ENCODE results near the gene TTC32.

The TTC32 gene

GRCh38 chr2:19848029-19848750 lies 53.6 kb downstream of the TTC32 start:
- no peak for DNase-seq

- no peak for DNase-seq
Observed at GRCh38 chr2:19847486-19847885, 54.3 kb downstream of the TTC32 start.
